ENCODE measurements around the gene SLC24A3.

DNA sequence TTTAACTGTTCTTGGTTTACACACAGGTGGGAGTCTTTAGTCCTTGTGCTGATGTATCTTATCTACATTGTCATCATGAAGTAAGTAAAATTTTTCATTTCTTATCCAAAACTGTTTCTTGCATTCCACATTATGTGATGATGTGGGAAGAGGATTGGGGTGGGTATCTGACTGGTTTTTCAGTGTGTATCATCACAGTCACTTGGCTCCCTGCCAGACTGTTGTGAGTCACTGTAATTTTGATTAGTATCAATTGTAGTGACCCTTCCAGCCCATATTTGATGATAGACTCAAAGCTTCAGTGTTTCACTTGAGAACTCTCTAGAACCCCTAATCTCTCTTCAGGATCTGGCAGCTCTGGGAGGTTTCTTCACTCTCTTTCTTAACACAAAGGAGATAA lies 461.1 kb downstream of the SLC24A3 start:
- TF ChIP-seq CTCF (IDR thresholded peaks at IDR 0.05; ENCODE audit: poor library complexity), result no peak
- TF ChIP-seq EZH2 (IDR thresholded peaks at IDR 0.05; ENCODE audit: borderline replicate concordance), result no peak
